BJ (cell line): ENCODE measurements around the gene MAP2. TPM values are rescaled to one million over a fixed set of nuclear protein-coding genes. Genes with fewer than 3 reads are reported as not detected.

Source experiments
- CTCF ChIA-PET: fragments of 350-600 bp; formaldehyde crosslinking; extraction: SDS; loops from one replicate; lab custom pipeline; 2021; ENCODE audit warnings: antibody characterized with exemption, inconsistent platforms; lab: Yijun Ruan, JAX
- POLR2A ChIA-PET: fragments of 300-600 bp; sonication (Branson Sonifier 250); formaldehyde crosslinking; extraction: SDS; loops from one replicate; lab custom pipeline; 2021; ENCODE audit warnings: antibody characterized with exemption; lab: Charles Lee
- DNase-seq: peaks from one replicate; pipeline ENCODE4 v3.0.0-alpha.2; 2011; ENCODE audit warnings: low read depth
- H3K27me3 ChIP-seq: 2 replicates; pipeline ENCODE4 v1.6.0; 2011; ENCODE audit warnings: low read length; ENCODE audit not compliant: control insufficient read depth, insufficient read depth
- H3K36me3 ChIP-seq: 2 replicates; pipeline ENCODE4 v1.5.1; 2011; ENCODE audit warnings: low read length; ENCODE audit not compliant: control insufficient read depth, insufficient read depth
- H3K4me3 ChIP-seq: 2 replicates; pipeline ENCODE4 v1.5.1; 2011; ENCODE audit warnings: low read depth, mild to moderate bottlenecking, control low read depth, low read length
- CTCF ChIP-seq: IDR thresholded peaks from 2 replicates; pipeline ENCODE4 v1.5.1; 2011; ENCODE audit warnings: low read depth, mild to moderate bottlenecking, control low read depth, inconsistent platforms, low read length, moderate library complexity; ENCODE audit not compliant: insufficient read depth
- polyA plus RNA-seq: library from polyadenylated mRNA; depleted of rRNA; stranded (reverse); fragments of >200 nt; gene quantifications from 2 replicates; pipeline ENCODE4 v1.2.3, GENCODE V29; 2011

MAP2 gene
- polyA plus RNA-seq, 1 experiment, result 3.5 TPM

GRCh38 chr2:209584472-209584871, 160.6 kb downstream of the MAP2 start:
- Histone ChIP-seq H3K27me3 (no peaks in the 10 kb centered on the region), H3K36me3 (no peaks in the 10 kb centered on the region), H3K4me3 (no peak overlapping the region)
- DNase-seq, result no peak
- TF ChIP-seq CTCF, result no peak
- CTCF ChIA-PET, result interaction anchor here (0.9 to 2.2 kb wide), 2 partner anchors 161 to 250 kb away, joined by 3 to 8 read pairs; partner anchors contain the start of gene MAP2
- POLR2A ChIA-PET, result no interaction called here

- no peaks in the 10 kb centered on the region for H3K27me3 ChIP-seq
- CTCF ChIA-PET, result interaction anchor here (0.9 to 2.2 kb wide), 2 partner anchors 161 to 250 kb away, joined by 3 to 8 read pairs; partner anchors contain the start of gene MAP2
- POLR2A ChIA-PET, result no interaction called here
- no peak for DNase-seq
- no peak for TF ChIP-seq CTCF
- no peak overlapping the region for H3K4me3 ChIP-seq
- H3K36me3 ChIP-seq, result no peaks in the 10 kb centered on the region
Measured at GRCh38 chr2:209584915-209585314, 161.1 kb downstream of the MAP2 start.

GRCh38 chr2:209591021-209591420, 167.2 kb downstream of the MAP2 start:
- no peaks in the 10 kb centered on the region for H3K27me3 ChIP-seq
- ChIA-PET CTCF (no interaction called here), POLR2A (no interaction called here)
- H3K36me3 ChIP-seq, result no peaks in the 10 kb centered on the region
- DNase-seq, result no peak
- no peak overlapping the region for H3K4me3 ChIP-seq
- no peak for TF ChIP-seq CTCF

- TF ChIP-seq CTCF, result no peak
Measured at GRCh38 chr2:209592106-209592505, 168.3 kb downstream of the MAP2 start.

GRCh38 chr2:209593930-209594329, 170.1 kb downstream of the MAP2 start:
- POLR2A ChIA-PET, result no interaction called here
- DNase-seq, result no peak
- CTCF ChIA-PET, result no interaction called here
- no peak for TF ChIP-seq CTCF
- no peaks in the 10 kb centered on the region for H3K27me3 ChIP-seq
- H3K36me3 ChIP-seq, result no peaks in the 10 kb centered on the region
- H3K4me3 ChIP-seq, result no peak overlapping the region

More at GRCh38 chr2:209592106-209592505, 168.3 kb downstream of the MAP2 start:
- POLR2A ChIA-PET, result no interaction called here
- H3K36me3 ChIP-seq, result no peaks in the 10 kb centered on the region
- H3K27me3 ChIP-seq, result no peaks in the 10 kb centered on the region
- CTCF ChIA-PET, result no interaction called here
- no peak for DNase-seq
- H3K4me3 ChIP-seq, result no peak overlapping the region
